DMS 273 treated with DMSO at 0.1 percent for 48 hours (cell line): ENCODE measurements around the gene FERMT1.
"Not testable (repeated sequence)": the region's sequence is repeated elsewhere in the genome, so short reads cannot be mapped to it uniquely, and the experiment has no call there.

Source experiments
- DNase-seq: peaks from one replicate; lab custom pipeline; 2025; lab: John Stamatoyannopoulos, UW

FERMT1 gene

GRCh38 chr20:6116758-6117157 is 6.1 kb downstream of the FERMT1 start:
- DNase-seq: no peak

DNA sequence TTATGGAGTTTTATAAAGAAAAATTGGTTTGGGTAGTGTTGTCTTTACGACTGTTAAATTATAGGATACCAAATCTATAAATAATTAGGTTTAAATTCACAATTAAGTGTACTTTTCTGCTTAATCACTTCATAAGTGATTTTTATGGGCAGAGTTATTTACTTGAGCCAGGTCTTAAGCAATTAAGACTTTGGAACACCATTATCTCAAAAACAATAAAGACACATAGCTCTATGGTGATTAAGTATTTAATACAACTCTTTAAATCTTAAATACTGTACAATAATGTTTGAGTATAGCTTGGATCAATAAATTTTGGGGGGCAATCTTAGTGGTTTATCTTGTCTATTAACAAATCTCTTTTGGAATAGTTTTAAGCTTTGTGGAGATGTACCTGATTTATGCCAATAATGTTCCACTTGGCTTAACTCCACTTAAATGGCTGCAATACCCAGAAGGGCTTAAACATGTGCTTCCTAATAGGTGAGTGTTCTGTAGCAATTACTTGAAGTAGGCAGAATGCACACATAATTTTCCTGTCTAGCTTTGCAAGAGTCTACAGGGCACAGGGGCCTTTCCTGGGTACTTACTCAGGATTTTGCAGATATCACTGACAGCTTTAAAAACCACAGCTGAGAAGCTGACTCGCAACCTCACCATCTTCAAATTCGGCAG is 7.5 kb downstream of the FERMT1 start:
- no peak for DNase-seq

- DNase-seq: no peak
Measured at GRCh38 chr20:6114696-6115095, 8.1 kb downstream of the FERMT1 start.

- DNase-seq: no peak
Measured at GRCh38 chr20:6113951-6114350, 8.9 kb downstream of the FERMT1 start.

- DNase-seq: not testable (repeated sequence)
Measured at GRCh38 chr20:6112965-6113364, 9.9 kb downstream of the FERMT1 start.

- DNase-seq: no peak
Measured at GRCh38 chr20:6108330-6108729, 14.5 kb downstream of the FERMT1 start.

GRCh38 chr20:6104493-6105188 is 18.2 kb downstream of the FERMT1 start:
- no peak for DNase-seq

DNA sequence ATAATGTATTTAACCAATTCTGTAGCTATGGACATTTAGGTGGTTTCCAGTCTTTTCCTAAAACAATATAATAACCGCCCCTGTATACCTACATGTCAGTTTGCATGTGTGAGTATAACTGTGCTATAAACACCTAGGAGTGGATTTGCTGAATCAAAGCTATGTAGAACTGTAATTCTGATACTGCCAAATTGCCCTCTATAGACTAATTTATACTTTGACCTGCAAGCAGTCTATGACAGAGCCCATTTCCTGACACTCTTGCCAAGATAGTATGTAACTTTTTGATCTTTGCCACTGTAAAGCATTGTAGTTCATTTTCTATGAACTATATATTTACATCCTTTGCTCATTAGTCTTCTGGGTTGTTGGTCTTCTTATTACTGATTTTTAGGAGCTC is 19.5 kb downstream of the FERMT1 start:
- DNase-seq: no peak

DNA sequence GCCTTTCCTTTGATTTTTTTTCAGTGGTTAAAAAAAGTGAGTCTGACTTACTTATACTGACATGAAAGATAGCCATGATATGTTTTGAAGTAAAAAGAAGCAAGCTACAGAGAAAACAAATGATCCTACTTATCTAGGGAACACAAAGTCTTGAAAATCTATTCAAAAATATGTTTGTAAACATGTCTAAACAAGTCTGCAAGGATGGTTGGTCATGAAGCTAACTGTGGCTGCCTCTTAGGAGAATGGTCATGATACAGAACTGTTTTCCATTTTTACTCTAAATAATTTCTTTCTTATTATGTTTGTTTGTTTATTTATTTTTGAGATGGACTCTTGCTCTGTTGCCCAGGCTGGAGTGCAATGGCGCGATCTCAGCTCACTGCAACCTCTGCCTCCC is 21.5 kb downstream of the FERMT1 start:
- no peak for DNase-seq

- DNase-seq: no peak
Measured at GRCh38 chr20:6100246-6100645, 22.6 kb downstream of the FERMT1 start.

- no peak for DNase-seq
Measured at GRCh38 chr20:6099819-6100218, 23.0 kb downstream of the FERMT1 start.

- no peak for DNase-seq
Measured at GRCh38 chr20:6095409-6095808, 27.4 kb downstream of the FERMT1 start.

DNA sequence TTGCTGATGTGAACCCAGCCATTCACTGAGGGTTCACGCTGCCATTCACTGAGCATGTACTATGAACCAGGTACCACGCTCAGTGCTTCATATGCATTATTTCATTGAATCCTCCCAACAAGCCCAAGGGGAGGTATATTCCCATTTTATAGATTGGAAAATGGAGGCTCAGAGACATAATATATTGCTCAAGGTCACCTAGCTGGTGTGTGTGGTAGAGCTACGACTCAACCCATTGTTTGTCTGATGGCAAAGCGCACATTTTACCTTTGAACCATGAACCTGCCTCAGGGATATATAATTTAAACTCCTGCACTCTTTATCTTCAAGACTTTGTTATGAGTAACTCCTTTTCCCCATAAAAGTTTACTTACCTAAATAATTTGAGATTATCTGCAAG is 28.3 kb downstream of the FERMT1 start:
- no peak for DNase-seq

DNA sequence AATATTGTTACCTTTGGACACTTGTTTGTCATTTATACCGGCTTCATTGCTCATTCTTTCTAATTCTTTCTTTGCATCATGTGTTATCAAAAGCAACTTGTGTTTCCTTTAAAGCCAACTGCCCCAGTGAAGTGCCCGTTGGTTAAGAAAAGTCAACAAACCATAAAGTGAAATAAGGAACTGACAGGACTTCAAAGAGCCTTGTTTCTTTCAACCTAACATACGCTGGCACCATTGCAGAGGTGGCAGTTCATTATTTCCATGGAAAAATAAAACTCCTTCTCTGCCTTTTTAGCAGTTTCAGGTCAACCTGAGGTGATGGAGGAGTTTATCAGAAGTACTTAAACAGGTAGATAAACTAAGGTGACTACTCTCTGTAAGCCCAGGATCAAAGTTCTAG is 28.8 kb downstream of the FERMT1 start:
- DNase-seq: no peak

- DNase-seq: no peak
Measured at GRCh38 chr20:6091661-6092060, 31.2 kb downstream of the FERMT1 start.

- no peak for DNase-seq
Measured at GRCh38 chr20:6086868-6087267, 36.0 kb downstream of the FERMT1 start.

DNA sequence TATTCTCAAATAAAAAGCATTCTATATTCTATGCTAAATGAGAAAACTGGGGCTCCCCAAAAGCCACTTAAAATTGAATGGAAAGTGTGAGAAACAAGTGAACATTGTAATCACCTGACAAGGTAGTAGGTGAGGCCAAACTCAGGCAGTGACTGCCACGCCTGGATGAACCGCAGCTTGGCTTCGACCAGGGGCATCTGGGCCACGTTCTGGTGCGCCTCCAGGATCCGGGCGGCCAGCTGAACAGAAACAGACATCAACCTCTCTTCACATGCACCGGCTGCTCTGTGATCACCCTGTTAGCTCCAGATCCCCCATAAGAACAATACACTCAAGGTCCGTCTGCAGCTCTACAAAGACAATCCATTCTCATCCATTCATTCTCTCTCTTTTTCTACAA is 38.9 kb downstream of the FERMT1 start:
- no peak for DNase-seq

DNA sequence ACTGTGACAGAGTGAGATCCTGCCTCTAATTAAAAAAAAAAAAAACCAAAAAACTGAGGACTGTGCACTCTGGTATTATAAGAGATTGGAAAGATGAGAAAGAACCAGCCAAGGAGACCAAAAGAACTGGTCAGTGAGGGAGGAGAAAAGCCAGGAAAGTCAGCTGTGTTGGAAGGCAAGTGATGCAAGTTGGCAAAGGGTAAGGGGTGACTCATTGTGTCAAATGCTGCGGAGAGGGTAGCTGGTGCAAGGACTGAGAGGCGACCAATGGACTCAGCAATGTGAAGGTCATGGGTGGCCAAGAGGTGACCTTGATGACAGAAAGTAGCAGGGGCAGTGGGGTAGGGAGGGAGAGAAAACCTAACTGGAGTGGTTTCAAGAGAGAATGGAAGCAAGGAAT is 41.6 kb downstream of the FERMT1 start:
- DNase-seq: no peak

GRCh38 chr20:6079016-6079415 is 43.8 kb downstream of the FERMT1 start:
- no peak for DNase-seq

GRCh38 chr20:6075428-6076219 is 47.2 kb downstream of the FERMT1 start:
- DNase-seq: peak; percentile 87

- DNase-seq: no peak
Measured at GRCh38 chr20:6074784-6075183, 48.0 kb downstream of the FERMT1 start.

DNA sequence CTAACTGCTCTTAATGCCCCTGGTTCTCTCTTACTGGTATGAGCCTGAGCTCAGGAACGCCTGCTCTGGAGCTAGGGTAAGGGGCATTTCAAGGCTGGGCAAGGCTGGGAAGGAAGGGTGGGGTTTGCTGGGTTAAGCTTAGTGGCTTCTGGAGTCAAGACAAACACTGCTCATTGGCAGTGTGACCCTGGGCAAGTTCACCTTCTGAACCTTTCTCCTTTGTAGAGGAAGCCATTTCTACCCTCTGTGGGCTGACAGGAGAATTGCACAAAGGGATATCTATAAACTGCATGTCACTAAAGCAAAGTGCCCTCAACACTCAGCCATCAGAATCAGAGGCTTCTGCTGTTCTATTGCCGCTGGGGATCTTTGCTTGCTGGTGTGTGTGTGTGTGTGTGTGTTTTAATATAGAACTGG is 48.7 kb downstream of the FERMT1 start:
- no peak for DNase-seq
